ENCODE data around the gene TMPRSS11E. TPM values are rescaled to one million over a fixed set of nuclear protein-coding genes. Genes with fewer than 3 reads are reported as not detected.
"Not testable (repeated sequence)": the region's sequence is repeated elsewhere in the genome, so short reads cannot be mapped to it uniquely, and the experiment has no call there.

Gene TMPRSS11E
- total RNA-seq, 1 donor from 2014 or later: not detected

DNA sequence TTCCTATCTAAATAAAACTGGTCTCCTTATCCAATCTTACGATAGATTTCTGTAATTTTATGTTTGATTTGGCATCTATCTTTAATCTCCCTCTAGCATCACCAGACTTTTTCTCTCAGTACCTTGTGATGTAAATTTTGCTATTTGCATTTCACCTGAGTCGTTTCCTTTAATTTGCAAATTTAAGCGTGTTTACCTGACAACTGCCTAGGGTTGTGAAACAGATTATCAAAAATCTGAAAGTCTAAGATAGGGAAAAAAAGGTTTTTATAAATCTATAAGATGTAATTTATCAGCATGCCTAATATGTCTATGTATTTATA is 39.4 kb upstream of the TMPRSS11E start:
- no peaks in the 10 kb centered on the region for H3K36me3 ChIP-seq
- peaks cover 41% of the 10 kb centered on the region for H3K27me3 ChIP-seq (ENCODE audit: low read depth)
- DNase-seq: no peak
- TF ChIP-seq, protein P1, sequence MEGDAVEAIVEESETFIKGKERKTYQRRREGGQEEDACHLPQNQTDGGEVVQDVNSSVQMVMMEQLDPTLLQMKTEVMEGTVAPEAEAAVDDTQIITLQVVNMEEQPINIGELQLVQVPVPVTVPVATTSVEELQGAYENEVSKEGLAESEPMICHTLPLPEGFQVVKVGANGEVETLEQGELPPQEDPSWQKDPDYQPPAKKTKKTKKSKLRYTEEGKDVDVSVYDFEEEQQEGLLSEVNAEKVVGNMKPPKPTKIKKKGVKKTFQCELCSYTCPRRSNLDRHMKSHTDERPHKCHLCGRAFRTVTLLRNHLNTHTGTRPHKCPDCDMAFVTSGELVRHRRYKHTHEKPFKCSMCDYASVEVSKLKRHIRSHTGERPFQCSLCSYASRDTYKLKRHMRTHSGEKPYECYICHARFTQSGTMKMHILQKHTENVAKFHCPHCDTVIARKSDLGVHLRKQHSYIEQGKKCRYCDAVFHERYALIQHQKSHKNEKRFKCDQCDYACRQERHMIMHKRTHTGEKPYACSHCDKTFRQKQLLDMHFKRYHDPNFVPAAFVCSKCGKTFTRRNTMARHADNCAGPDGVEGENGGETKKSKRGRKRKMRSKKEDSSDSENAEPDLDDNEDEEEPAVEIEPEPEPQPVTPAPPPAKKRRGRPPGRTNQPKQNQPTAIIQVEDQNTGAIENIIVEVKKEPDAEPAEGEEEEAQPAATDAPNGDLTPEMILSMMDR (IDR thresholded peaks at IDR 0.05; ENCODE audit: borderline replicate concordance): no peak
- H3K9me3 ChIP-seq (replicated peaks): no peaks in the 10 kb centered on the region
- no peak overlapping the region for H3K27ac ChIP-seq (replicated peaks)
- intact Hi-C loops (cut with micrococcal nuclease): no loop called here
- H3K4me1 ChIP-seq: no peaks in the 10 kb centered on the region
- no peak overlapping the region for H3K4me3 ChIP-seq

DNA sequence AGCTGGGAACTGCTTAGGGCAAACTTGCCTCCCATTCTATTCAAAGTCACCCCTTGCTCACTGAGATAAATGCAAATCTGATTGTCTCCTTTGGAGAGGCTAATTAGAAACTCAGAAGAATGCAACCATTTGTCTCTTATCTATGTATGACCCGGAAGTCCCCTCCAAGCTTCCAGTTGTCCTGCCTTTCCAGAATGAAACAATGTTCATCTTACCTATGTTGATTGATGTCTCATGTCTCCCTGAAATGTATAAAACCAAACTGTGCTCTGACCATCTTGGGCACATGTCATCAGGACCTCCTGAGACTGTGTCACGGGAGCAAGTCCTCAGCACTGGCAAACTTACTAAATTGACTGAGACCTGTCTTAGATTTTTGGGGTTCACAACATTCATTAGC is 37.1 kb upstream of the TMPRSS11E start:
- Histone ChIP-seq H3K36me3 (no peaks in the 10 kb centered on the region), H3K4me1 (no peaks in the 10 kb centered on the region), H3K27me3 (ENCODE audit: low read depth) (peaks cover 38% of the 10 kb centered on the region), H3K9me3 (replicated peaks) (no peaks in the 10 kb centered on the region), H3K27ac (replicated peaks) (no peak overlapping the region), H3K4me3 (no peak overlapping the region)
- DNase-seq: no peak
- intact Hi-C loops (cut with micrococcal nuclease): no loop called here
- TF ChIP-seq, protein P1 (IDR thresholded peaks at IDR 0.05; ENCODE audit: borderline replicate concordance): no peak

DNA sequence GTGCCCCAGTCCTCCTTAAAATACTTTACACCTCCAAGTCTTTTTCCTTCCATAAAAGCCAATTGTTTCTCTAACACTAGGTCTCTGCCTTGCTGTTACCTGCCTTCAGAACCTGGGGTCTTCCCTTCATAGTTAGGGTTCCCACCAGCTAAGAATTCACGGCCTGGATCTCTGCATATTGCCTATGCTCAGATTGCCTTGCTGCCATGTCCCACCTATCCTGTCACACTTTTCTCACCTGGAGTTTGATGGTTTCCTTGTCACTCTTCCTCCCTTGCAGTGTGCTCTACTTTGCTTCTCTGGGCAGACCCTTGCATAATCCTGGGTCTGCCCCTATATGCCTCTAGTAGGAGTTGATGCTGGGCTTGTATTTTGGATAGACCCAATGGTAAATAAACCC is 36.6 kb upstream of the TMPRSS11E start:
- H3K4me1 ChIP-seq: no peaks in the 10 kb centered on the region
- TF ChIP-seq, protein P1 (IDR thresholded peaks at IDR 0.05; ENCODE audit: borderline replicate concordance): no peak
- peaks cover 37% of the 10 kb centered on the region for H3K27me3 ChIP-seq (ENCODE audit: low read depth)
- DNase-seq: no peak
- no peak overlapping the region for H3K27ac ChIP-seq (replicated peaks)
- H3K9me3 ChIP-seq (replicated peaks): no peaks in the 10 kb centered on the region
- no peak overlapping the region for H3K4me3 ChIP-seq
- H3K36me3 ChIP-seq: no peaks in the 10 kb centered on the region
- intact Hi-C loops (cut with micrococcal nuclease): no loop called here

DNA sequence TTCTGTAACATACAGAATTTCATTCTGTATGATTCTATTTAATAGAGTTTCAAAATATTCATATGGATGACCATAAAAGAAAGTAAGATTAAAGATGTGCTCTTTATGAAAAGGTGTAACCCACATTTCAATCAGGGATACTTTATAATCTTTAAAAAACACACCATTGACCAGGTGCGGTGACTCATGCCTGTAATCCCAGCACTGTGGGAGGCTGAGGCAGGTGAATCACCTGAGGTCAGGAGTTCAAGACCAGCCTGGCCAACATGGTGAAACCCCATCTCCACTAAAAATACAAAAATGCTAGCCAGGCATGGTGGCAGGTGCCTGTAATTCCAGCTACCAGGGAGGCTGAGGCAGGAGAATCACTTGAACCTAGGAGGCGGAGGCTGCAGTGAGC is 35.2 kb upstream of the TMPRSS11E start:
- H3K27ac ChIP-seq (replicated peaks); H3K4me1 ChIP-seq; H3K9me3 ChIP-seq (replicated peaks); H3K36me3 ChIP-seq; H3K4me3 ChIP-seq; intact Hi-C loops (cut with micrococcal nuclease); DNase-seq: not testable (repeated sequence)
- H3K27me3 ChIP-seq (ENCODE audit: low read depth): peaks cover 34% of the 10 kb centered on the region

DNA sequence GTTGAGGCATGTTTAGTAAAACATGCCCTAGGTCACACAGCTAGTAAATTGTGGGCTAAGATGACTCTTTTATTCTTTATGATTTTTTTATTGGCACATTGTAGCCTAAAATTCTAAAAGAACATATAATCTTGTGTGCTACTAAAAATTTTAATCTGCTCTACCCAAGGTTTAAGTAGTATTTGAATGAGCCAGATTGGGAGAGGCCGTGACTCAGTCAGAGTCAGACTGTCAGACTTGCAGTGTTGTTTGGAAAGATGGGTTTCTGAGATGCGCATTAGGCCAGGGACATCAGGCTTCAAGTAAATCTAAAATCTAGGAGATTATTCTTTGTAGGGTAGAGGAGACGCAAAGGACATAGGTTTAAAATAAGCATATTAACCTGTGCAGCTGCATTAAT is 30.7 kb upstream of the TMPRSS11E start:
- H3K9me3 ChIP-seq (replicated peaks): peaks cover 8% of the 10 kb centered on the region
- H3K4me3 ChIP-seq: no peak overlapping the region
- H3K27ac ChIP-seq (replicated peaks): no peak overlapping the region
- TF ChIP-seq, protein P1 (IDR thresholded peaks at IDR 0.05; ENCODE audit: borderline replicate concordance): no peak
- intact Hi-C loops (cut with micrococcal nuclease): no loop called here
- DNase-seq: no peak
- no peaks in the 10 kb centered on the region for H3K4me1 ChIP-seq
- no peaks in the 10 kb centered on the region for H3K36me3 ChIP-seq
- peaks cover 13% of the 10 kb centered on the region for H3K27me3 ChIP-seq (ENCODE audit: low read depth)

DNA sequence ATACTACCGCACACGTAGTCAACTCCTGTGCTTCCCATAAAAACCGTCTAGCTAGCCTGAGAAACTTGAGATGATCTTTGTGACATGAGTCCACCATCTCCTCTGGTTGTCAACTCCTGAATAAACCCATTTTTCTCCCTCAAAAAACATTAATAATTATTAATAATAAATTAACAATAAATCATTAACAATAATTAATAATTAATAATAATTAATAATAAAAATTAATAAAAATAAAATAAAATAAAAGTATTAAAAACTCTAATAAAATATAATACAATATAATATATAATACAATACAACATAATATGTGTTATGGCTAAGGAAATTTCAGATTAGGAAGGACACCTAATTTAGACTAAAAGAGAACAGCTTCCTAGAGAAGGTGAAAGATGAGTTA is 20.7 kb upstream of the TMPRSS11E start:
- H3K4me1 ChIP-seq: no peaks in the 10 kb centered on the region
- H3K27ac ChIP-seq (replicated peaks): no peak overlapping the region
- no peak for DNase-seq
- TF ChIP-seq, protein P1 (IDR thresholded peaks at IDR 0.05; ENCODE audit: borderline replicate concordance): no peak
- peaks cover 3% of the 10 kb centered on the region for H3K9me3 ChIP-seq (replicated peaks)
- intact Hi-C loops (cut with micrococcal nuclease): no loop called here
- H3K27me3 ChIP-seq (ENCODE audit: low read depth): no peaks in the 10 kb centered on the region
- no peak overlapping the region for H3K4me3 ChIP-seq
- no peaks in the 10 kb centered on the region for H3K36me3 ChIP-seq
